GM12892 (cell line): ENCODE results near the gene JAKMIP1.

Experiments used
- POLR2A ChIP-seq: IDR thresholded peaks from 2 replicates; pipeline ENCODE4 v1.6.1; 2011; ENCODE audit warnings: low read depth, low read length, control low read depth
- POLR2AphosphoS5 ChIP-seq: IDR thresholded peaks from 2 replicates; pipeline ENCODE4 v1.6.1; 2011; ENCODE audit warnings: low read depth, low read length, control low read depth
- TAF1 ChIP-seq: IDR thresholded peaks from 2 replicates; pipeline ENCODE4 v1.6.1; 2011; ENCODE audit warnings: low read depth, mild to moderate bottlenecking, control low read depth, low read length, borderline replicate concordance

- TF ChIP-seq POLR2AphosphoS5 (no peak), POLR2A (no peak), TAF1 (no peak)
These were observed 29.5 kb upstream of the JAKMIP1 start for GRCh38 chr4:6229671-6230501.
